HepG2 (cell line): Measurements from ENCODE around the gene SLCO2A1.

ENCODE experiments used
- POLR2AphosphoS5 ChIP-seq: IDR thresholded peaks from 2 replicates; pipeline ENCODE4 v1.6.1; 2012; ENCODE audit warnings: low read depth, low read length
- SMARCE1 ChIP-seq: fragments of 450-650 bp; IDR thresholded peaks from 2 replicates; pipeline ENCODE4 v1.6.1; 2017; ENCODE audit warnings: borderline replicate concordance

DNA sequence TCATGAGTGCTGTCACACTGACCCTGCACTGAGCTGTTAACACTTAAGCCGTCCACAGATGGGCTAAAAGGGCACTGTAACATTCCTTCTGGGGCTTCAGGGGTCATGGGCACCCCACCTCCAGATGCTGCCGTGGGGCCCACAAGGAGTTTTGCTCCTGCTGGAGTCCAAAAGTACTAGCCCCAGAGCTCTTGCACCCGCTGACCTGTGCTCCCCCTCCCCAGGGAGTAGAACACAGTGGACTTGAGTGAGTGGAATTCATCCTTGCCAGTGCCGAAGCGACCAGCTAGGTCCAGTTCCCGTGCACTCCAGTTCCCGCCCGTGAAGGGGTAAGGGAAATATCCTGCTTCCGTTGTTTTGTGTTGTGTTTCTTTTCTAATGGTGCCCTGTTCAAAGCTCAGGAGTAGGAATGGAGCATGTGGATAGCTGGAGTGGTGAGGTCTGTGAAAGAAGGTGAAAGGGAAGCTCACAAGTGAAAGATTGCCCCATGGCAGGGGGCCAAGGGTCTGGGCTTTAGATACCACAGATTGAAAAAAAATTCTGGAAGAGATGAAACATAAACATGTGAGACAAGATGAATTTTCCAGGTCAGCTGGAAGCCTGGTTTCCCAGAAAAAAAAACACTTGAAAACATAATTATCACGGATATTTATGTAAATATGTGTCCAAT lies 36.6 kb downstream of the SLCO2A1 start:
- TF ChIP-seq POLR2AphosphoS5 (no peak), SMARCE1 (no peak)
